Subcutaneous adipose tissue (tissue), 4 donors: Measurements from ENCODE around the gene OSBPL10. TPM values are rescaled to one million over a fixed set of nuclear protein-coding genes. Genes with fewer than 3 reads are reported as not detected.

Source experiments
- CTCF ChIP-seq: fragments of 450-650 bp; IDR thresholded peaks from one replicate; pipeline ENCODE4 v1.5.1; 2016; ENCODE audit warnings: low read depth, mild to moderate bottlenecking, control low read depth, antibody characterized with exemption, moderate library complexity
- total RNA-seq, 4 donors: library from RNA; depleted of rRNA; stranded (reverse); fragments of >200 nt; gene quantifications; one replicate each; pipeline ENCODE4 v1.1.0, GENCODE V29; 2016

OSBPL10 gene
- total RNA-seq, 4 donors from 2014 or later, result 7.3 to 72.7 (median 26.0) TPM

- TF ChIP-seq CTCF, result no peak
Observed at GRCh38 chr3:31973081-31973480, 8.0 kb downstream of the OSBPL10 start.

DNA sequence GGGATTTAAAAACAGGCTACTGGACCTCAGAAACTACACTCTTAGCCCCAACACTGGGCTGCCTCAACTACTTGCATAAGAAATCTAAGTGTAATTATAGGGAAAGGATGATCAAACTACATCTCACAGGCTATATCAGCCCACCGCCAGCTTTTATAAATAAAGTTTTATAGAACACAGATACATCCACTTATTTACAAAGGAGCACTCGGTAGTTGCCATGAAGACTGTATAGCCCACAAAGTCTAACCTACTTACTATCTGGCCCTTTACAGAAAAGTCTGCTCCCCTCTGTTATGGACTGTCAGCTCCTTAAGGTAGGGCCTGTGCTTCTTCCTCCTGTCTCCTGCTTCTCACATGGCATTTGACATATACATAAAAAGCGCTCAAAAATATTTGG, 9.5 kb downstream of the OSBPL10 start:
- TF ChIP-seq CTCF, result no peak

- TF ChIP-seq CTCF, result no peak
Observed at GRCh38 chr3:31968927-31969418, 12.1 kb downstream of the OSBPL10 start.

- no peak for TF ChIP-seq CTCF
Observed at GRCh38 chr3:31968369-31968926, 12.6 kb downstream of the OSBPL10 start.

- no peak for TF ChIP-seq CTCF
Observed at GRCh38 chr3:31967592-31967991, 13.5 kb downstream of the OSBPL10 start.

DNA sequence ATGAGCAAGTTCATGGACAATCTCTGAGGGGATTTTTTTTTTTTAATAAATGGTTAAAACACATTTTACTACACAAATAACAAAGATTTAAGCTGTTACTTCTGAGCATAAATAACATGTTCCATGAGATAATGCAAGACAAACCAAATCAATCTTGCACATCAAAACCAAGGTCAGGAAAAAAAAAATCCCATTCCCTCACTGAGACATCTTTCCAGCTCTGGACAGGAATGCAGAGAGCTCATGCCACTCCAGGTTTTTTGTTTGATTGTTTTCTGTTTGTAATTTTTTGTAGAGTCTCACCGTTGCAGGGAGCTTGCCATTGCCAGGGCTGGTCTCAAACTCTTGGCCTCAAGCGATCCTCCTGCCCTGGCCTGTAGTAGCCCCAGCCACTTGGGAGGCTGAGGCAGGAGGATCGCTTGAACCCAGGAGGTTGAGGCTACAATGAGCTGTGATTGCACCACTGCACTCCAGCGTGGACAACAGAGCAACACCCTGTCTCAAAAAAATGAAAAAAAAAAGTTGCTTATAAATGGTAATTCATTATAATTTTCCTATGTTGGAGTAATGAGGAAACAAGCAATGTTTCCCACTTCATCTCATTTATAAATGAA, 14.0 kb downstream of the OSBPL10 start:
- no peak for TF ChIP-seq CTCF

GRCh38 chr3:31962801-31963205, 18.3 kb downstream of the OSBPL10 start:
- TF ChIP-seq CTCF, result no peak
